Fibroblast of lung (primary cell): ENCODE data around the gene SRRM1.

Experiments
- CTCF ChIP-seq, 2 donors: IDR thresholded peaks in 1 of 2; conservative IDR thresholded peaks in 1 of 2; 1 replicate in 1 of 2; 2 replicates in 1 of 2; pipeline ENCODE4 v1.5.1; 2011 to 2012; ENCODE audit warnings: low read length in 2 of 2, control low read depth in 1 of 2, inconsistent platforms in 1 of 2, low read depth in 1 of 2, mild to moderate bottlenecking in 1 of 2
- EZH2 ChIP-seq: IDR thresholded peaks from 2 replicates; pipeline ENCODE4 v1.5.1; 2012; ENCODE audit warnings: low read length, control low read depth, mild to moderate bottlenecking; ENCODE audit errors: missing control alignments

GRCh38 chr1:24702511-24703293 lies 59.6 kb downstream of the SRRM1 start:
- TF ChIP-seq CTCF (conservative IDR thresholded peaks at IDR 0.05 in 1 of 2, IDR thresholded peaks at IDR 0.05 in 1 of 2; ENCODE audit: low read depth in 1 of 2, low read length in 2 of 2) (no peak), EZH2 (no peak)
